COLO668 (cell line): ENCODE measurements around the gene CLDN16.

Experiments
- DNase-seq: peaks from one replicate; lab custom pipeline; 2025; ENCODE audit not compliant: unreplicated experiment; lab: John Stamatoyannopoulos, UW

The CLDN16 gene

GRCh38 chr3:190387578-190388213 lies at the start of gene CLDN16:
CLDN16 (plus strand) TSS chr3:190388163; CDS start chr3:190388330, 167 bp downstream.
- no peak for DNase-seq

GRCh38 chr3:190338717-190339116 lies 49.2 kb upstream of the CLDN16 start:
- DNase-seq, result no peak

- no peak for DNase-seq
Measured at GRCh38 chr3:190339130-190339529, 48.8 kb upstream of the CLDN16 start.

- no peak for DNase-seq
Measured at GRCh38 chr3:190340071-190340470, 47.9 kb upstream of the CLDN16 start.

- no peak for DNase-seq
Measured at GRCh38 chr3:190345027-190345821, 42.7 kb upstream of the CLDN16 start.

- DNase-seq, result no peak
Measured at GRCh38 chr3:190345878-190346277, 42.1 kb upstream of the CLDN16 start.

GRCh38 chr3:190346541-190346940 lies 41.4 kb upstream of the CLDN16 start:
- no peak for DNase-seq

- no peak for DNase-seq
Measured at GRCh38 chr3:190352861-190353457, 35.0 kb upstream of the CLDN16 start.

GRCh38 chr3:190356246-190356645 lies 31.7 kb upstream of the CLDN16 start:
- DNase-seq, result no peak

GRCh38 chr3:190357468-190357867 lies 30.5 kb upstream of the CLDN16 start:
- DNase-seq, result no peak

- DNase-seq, result no peak
Measured at GRCh38 chr3:190359813-190360212, 28.1 kb upstream of the CLDN16 start.

- DNase-seq, result no peak
Measured at GRCh38 chr3:190360228-190360627, 27.7 kb upstream of the CLDN16 start.

- DNase-seq, result no peak
Measured at GRCh38 chr3:190361791-190362190, 26.2 kb upstream of the CLDN16 start.

GRCh38 chr3:190362258-190362657 lies 25.7 kb upstream of the CLDN16 start:
- DNase-seq, result no peak

GRCh38 chr3:190366133-190366532 lies 21.8 kb upstream of the CLDN16 start:
- DNase-seq, result no peak

GRCh38 chr3:190368881-190369280 lies 19.1 kb upstream of the CLDN16 start:
- DNase-seq, result no peak

- no peak for DNase-seq
Measured at GRCh38 chr3:190369668-190370295, 18.2 kb upstream of the CLDN16 start.

GRCh38 chr3:190370369-190370768 lies 17.6 kb upstream of the CLDN16 start:
- no peak for DNase-seq

GRCh38 chr3:190371152-190371551 lies 16.8 kb upstream of the CLDN16 start:
- DNase-seq, result no peak

- DNase-seq, result no peak
Measured at GRCh38 chr3:190375246-190375645, 12.7 kb upstream of the CLDN16 start.

GRCh38 chr3:190375671-190376070 lies 12.3 kb upstream of the CLDN16 start:
- no peak for DNase-seq
